GM12892 (cell line): ENCODE measurements around the gene RBPMS2.

Experiments used
- DNase-seq: peaks from one replicate; pipeline ENCODE4 v3.0.0; 2011; ENCODE audit not compliant: insufficient read length
- FAIRE-seq: peaks from 2 replicates; lab custom pipeline; 2011; peaks lifted over from hg19 to GRCh38; lab: Jason Lieb, UNC
- POLR2A ChIP-seq: IDR thresholded peaks from 2 replicates; pipeline ENCODE4 v1.6.1; 2011; ENCODE audit warnings: low read depth, low read length, control low read depth
- POLR2AphosphoS5 ChIP-seq: IDR thresholded peaks from 2 replicates; pipeline ENCODE4 v1.6.1; 2011; ENCODE audit warnings: low read depth, low read length, control low read depth
- TAF1 ChIP-seq: IDR thresholded peaks from 2 replicates; pipeline ENCODE4 v1.6.1; 2011; ENCODE audit warnings: low read depth, mild to moderate bottlenecking, control low read depth, low read length, borderline replicate concordance

Gene RBPMS2

GRCh38 chr15:64731805-64732151, 43.6 kb downstream of the RBPMS2 start:
- DNase-seq (no peak), FAIRE-seq (no peak)
- TF ChIP-seq POLR2AphosphoS5 (no peak), TAF1 (no peak), POLR2A (no peak)

GRCh38 chr15:64731012-64731804, 44.2 kb downstream of the RBPMS2 start:
- DNase-seq, result peak; percentile 58
- peak; percentile 89 for FAIRE-seq
- TF ChIP-seq POLR2A, result no peak
- no peak for TF ChIP-seq POLR2AphosphoS5
- no peak for TF ChIP-seq TAF1

GRCh38 chr15:64730151-64730550, 45.2 kb downstream of the RBPMS2 start:
- TF ChIP-seq TAF1 (no peak), POLR2A (no peak), POLR2AphosphoS5 (no peak)
- no peak for FAIRE-seq
- no peak for DNase-seq

- FAIRE-seq (no peak), DNase-seq (no peak)
- TF ChIP-seq POLR2A, result no peak
- TF ChIP-seq POLR2AphosphoS5, result no peak
- no peak for TF ChIP-seq TAF1
These were observed 55.2 kb downstream of the RBPMS2 start for GRCh38 chr15:64720188-64720587.

- DNase-seq (no peak), FAIRE-seq (no peak)
- TF ChIP-seq POLR2AphosphoS5 (no peak), POLR2A (no peak), TAF1 (no peak)
These were observed 57.5 kb downstream of the RBPMS2 start for GRCh38 chr15:64717735-64718495.

- FAIRE-seq (no peak), DNase-seq (no peak)
- TF ChIP-seq TAF1 (no peak), POLR2AphosphoS5 (no peak)
These were observed 58.3 kb downstream of the RBPMS2 start for GRCh38 chr15:64717130-64717529.

GRCh38 chr15:64716452-64716851, 58.9 kb downstream of the RBPMS2 start:
- DNase-seq, result no peak
- FAIRE-seq, result no peak
- no peak for TF ChIP-seq POLR2A
- no peak for TF ChIP-seq POLR2AphosphoS5
- TF ChIP-seq TAF1, result no peak

GRCh38 chr15:64713592-64713991, 61.8 kb downstream of the RBPMS2 start:
- DNase-seq (no peak), FAIRE-seq (no peak)
- no peak for TF ChIP-seq TAF1
- no peak for TF ChIP-seq POLR2AphosphoS5
- TF ChIP-seq POLR2A, result no peak

- FAIRE-seq (no peak), DNase-seq (no peak)
- TF ChIP-seq POLR2AphosphoS5, result no peak
- TF ChIP-seq TAF1, result no peak
- TF ChIP-seq POLR2A, result no peak
These were observed 63.0 kb downstream of the RBPMS2 start for GRCh38 chr15:64712353-64712752.

- no peak for DNase-seq
- FAIRE-seq, result no peak
- no peak for TF ChIP-seq POLR2AphosphoS5
- no peak for TF ChIP-seq TAF1
- no peak for TF ChIP-seq POLR2A
These were observed 64.5 kb downstream of the RBPMS2 start for GRCh38 chr15:64710676-64711428.

- DNase-seq (no peak), FAIRE-seq (no peak)
- TF ChIP-seq POLR2AphosphoS5, result no peak
These were observed 69.1 kb downstream of the RBPMS2 start for GRCh38 chr15:64706011-64706911.

- DNase-seq, result no peak
- no peak for TF ChIP-seq POLR2AphosphoS5
- TF ChIP-seq TAF1, result no peak
- no peak for TF ChIP-seq POLR2A
- no peak for FAIRE-seq
These were observed 70.4 kb downstream of the RBPMS2 start for GRCh38 chr15:64705006-64705405.
